GM19193 (cell line): ENCODE data around the gene SLC39A3.

Source experiments
- POLR2A ChIP-seq: IDR thresholded peaks from 4 replicates; pipeline ENCODE4 v1.6.1; 2011; ENCODE audit not compliant: insufficient read depth, insufficient read length; ENCODE audit errors: extremely low read depth

Gene SLC39A3

DNA sequence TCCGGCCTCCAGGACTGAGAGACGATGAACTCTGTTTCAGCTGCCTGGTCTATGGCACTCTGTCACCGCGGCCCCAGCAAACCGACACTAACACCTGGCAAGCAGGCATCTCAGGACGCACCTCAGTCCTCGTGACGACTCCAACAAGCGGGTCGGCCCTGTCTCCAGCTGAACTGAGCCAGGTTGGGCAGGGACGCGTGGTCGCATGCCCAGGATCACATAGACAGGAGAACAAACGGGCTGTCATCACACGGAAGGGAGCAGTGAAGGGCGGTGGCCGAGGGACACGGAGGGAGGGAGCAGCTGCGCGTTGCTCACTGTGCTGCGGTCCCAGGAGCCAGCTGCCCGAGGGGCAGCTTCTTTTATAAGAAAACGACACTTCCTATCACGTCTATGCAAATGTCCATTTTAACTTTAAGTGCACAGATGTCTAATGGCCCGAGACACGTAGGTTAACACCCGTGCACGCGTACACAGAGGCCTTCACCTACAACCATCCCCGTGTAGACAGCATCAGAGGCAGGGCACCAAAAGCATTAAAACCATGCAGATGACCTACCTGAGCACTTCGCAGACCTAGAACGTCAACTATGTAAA lies 34.4 kb upstream of the SLC39A3 start:
- TF ChIP-seq POLR2A, result no peak

- TF ChIP-seq POLR2A, result no peak
Observed at GRCh38 chr19:2771786-2772674, 32.2 kb upstream of the SLC39A3 start.

DNA sequence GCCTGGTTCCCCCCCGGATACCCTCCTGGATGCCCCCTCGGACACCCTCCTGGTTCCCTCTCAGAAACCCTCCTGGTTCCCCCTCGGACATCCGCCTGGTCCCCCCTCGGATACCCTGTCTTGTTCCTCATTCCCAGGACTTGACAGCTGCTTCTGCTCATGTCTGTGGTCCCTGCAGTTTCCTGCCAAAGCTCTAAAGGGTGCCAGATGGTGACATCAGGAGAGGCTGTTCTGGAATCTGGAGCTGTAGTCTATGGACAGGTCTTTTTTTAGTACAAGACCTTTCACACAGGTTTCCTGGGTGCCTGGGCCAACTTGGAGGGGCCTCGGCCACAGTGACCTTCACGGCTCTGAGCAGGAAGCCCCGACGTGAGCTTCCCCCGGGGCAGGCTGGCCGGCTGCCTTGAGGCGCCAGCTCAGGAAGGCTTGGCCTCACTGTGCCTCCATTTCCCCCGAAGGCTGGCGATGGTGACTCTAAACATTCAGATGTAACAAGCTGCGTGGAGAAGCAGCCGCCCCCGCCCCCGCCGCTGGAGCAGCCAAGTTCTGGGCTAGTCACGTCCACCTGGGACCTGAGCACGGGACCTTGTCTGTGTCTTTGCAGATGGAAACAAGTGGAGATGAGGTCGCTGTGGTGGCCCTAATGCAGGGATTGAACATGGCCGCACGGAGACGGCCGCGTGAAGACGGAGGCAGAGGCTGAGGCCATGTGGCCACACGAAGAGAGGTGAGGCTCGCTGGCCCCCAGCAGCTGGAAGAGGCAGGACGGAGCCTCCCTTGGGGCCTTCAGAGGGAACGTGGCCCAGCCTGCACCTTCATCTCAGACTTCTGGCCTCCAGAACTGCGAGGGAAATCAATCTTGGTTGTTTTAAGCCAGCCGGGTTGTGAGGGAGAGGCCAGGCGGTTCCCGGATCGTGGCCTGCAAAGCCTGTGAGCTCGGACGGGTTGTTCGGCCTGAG lies 30.5 kb upstream of the SLC39A3 start:
- TF ChIP-seq POLR2A, result no peak

DNA sequence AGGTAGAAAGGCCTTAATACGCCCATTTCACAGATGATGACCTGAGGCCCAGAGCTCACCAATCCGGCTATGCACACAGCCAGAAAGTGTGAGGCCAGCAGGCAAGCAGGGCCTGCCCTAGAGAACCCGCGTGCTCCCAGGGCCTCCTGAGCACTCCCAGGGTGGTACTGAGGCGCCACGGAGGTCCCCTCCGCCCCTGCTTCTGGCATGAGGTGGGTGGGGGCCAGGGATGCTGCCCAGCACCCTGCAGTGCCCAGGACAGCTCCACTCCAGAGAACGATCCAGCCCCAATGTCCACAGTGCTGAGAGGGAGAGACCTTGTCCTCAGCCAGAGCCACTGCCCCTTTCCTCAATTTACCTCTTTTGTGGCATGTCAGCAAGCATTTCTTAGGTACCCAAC lies 29.4 kb upstream of the SLC39A3 start:
- TF ChIP-seq POLR2A, result no peak

GRCh38 chr19:2768365-2769132 lies 28.7 kb upstream of the SLC39A3 start:
- no peak for TF ChIP-seq POLR2A

DNA sequence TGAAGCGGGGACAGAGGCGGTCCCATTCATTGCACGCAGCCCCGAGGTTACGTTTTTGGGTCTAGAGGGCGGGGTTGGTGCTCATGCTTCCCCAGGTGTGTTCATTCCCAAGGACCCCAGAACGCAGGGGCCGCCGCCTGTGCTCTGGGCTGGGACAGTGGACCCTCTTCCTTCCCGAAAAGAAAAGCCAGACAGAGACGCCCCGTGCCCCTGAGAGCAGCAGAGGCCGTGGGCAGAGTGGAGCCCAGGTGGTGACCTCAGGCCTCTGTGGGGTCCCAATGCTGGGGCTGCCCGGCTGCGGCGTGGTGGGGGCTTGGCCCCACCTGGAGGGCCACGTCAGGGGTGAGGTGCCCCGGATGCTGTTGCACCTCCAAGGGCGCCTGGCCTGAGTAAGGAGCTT lies 27.9 kb upstream of the SLC39A3 start:
- TF ChIP-seq POLR2A, result no peak

GRCh38 chr19:2766594-2767372 lies 27.0 kb upstream of the SLC39A3 start:
- no peak for TF ChIP-seq POLR2A

GRCh38 chr19:2765376-2765775 lies 25.6 kb upstream of the SLC39A3 start:
- no peak for TF ChIP-seq POLR2A

DNA sequence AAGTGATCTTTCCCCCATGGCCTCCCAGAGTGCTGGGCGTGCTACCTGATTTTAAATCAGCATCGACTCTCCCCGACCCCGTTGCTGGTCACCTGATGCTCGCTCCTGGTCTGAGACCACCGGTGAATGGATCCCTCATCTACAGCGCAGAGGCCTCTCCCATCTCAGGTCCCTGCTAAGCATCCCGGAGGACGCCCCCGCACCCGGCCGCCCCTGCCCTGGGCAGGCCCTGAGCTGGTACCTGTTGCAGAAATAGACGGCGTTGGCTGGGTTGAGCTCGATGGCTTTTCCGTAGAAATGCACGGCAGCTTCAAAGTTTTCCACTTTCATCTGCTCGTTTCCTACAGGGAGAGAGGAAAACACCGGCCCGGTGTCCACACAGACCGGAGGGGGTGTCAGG lies 25.1 kb upstream of the SLC39A3 start:
- no peak for TF ChIP-seq POLR2A

DNA sequence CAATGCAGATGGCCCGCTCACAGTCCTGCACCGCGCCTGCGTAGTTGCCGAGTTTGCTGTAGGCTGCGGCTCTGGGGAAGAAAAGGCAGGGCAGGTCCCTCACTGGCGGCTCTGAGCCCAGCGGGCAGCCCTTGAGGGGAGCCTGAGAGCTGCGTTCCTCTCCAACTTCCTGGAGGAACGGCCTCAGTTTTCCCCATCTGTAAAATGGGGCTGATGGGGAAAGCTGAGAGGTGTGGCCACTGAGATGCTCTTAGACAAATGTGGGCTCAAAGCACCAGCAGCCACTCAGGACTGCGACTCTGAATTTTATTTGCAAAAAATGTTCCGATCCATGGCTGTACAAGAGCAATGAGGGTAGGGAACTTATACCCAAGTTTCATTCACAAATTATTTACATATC lies 23.9 kb upstream of the SLC39A3 start:
- TF ChIP-seq POLR2A, result no peak

GRCh38 chr19:2762783-2763496 lies 23.1 kb upstream of the SLC39A3 start:
- no peak for TF ChIP-seq POLR2A

- TF ChIP-seq POLR2A, result no peak
Observed at GRCh38 chr19:2761876-2762782, 22.3 kb upstream of the SLC39A3 start.
